ENCODE measurements around the gene GPRC5B.

The GPRC5B gene

DNA sequence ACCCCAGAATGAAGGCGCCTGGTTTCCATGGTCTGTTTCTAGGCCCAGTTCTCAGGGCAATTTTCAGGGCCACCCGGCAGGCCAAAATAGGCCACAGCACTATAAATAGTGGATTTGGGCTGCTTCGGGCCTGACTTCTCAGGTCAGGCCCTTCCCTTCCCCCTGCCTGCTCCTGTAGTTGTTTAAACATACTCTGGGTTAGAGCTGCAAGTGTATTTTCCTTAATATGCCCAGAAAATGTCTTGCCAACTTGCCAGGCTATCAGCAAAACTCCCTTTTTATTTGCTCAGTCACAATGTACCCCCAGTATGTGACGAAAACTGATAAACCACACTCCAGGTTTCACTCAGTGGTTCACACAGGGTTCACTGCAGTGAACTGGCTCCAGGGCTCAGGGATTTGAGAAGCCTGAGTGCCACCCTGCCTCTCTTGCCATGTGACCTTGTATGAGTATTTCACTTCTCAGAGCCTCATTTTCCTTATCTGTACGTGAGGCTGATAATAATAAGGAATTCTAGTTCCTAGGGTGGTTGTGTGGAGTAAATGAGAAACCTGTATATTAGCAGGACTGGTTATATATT, 76.5 kb downstream of the GPRC5B start:
- TF ChIP-seq, protein P1, sequence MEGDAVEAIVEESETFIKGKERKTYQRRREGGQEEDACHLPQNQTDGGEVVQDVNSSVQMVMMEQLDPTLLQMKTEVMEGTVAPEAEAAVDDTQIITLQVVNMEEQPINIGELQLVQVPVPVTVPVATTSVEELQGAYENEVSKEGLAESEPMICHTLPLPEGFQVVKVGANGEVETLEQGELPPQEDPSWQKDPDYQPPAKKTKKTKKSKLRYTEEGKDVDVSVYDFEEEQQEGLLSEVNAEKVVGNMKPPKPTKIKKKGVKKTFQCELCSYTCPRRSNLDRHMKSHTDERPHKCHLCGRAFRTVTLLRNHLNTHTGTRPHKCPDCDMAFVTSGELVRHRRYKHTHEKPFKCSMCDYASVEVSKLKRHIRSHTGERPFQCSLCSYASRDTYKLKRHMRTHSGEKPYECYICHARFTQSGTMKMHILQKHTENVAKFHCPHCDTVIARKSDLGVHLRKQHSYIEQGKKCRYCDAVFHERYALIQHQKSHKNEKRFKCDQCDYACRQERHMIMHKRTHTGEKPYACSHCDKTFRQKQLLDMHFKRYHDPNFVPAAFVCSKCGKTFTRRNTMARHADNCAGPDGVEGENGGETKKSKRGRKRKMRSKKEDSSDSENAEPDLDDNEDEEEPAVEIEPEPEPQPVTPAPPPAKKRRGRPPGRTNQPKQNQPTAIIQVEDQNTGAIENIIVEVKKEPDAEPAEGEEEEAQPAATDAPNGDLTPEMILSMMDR (IDR thresholded peaks at IDR 0.05), result no peak

All from LNCAP (cell line).